Vein endothelial cell (primary cell): ENCODE results near the gene PHETA1. TPM values are rescaled to one million over a fixed set of nuclear protein-coding genes. Genes with fewer than 3 reads are reported as not detected.

Source experiments
- small RNA-seq: library from RNA; depleted of rRNA; stranded (forward); fragments of <200 nt; gene quantifications from one replicate; pipeline ENCODE3, GENCODE V24; 2012
- total RNA-seq: library from RNA; depleted of rRNA; stranded (reverse); fragments of >200 nt; gene quantifications from 2 replicates; pipeline ENCODE4 v1.2.3, GENCODE V29; 2012

The PHETA1 gene
- 14.8 and 18.3 TPM in 2 replicates for total RNA-seq

GRCh38 chr12:111368788-111369495 is at the start of gene PHETA1:
PHETA1 (minus strand) TSS chr12:111369095; CDS start chr12:111363427, 5,668 bp downstream.

GRCh38 chr12:111405859-111406473 is 37.1 kb upstream of the PHETA1 start, which contains the start of gene SH2B3:
SH2B3 (plus strand) TSS chr12:111405923; CDS start chr12:111418146, 12,223 bp downstream.

Small RNA genes within 50 kb of the gene (small RNA-seq; reads per million reads assigned to genes)
- not detected for gene RNA5SP373

Other genes starting within 250 kb of the PHETA1 start
- 129 and 183 TPM in 2 replicates for gene SH2B3, start 36.8 kb upstream of the PHETA1 start, total RNA-seq
- gene ATXN2, start 230.2 kb upstream of the PHETA1 start, total RNA-seq: 42.7 and 44.7 TPM in 2 replicates